KOPT-K1 (cell line): ENCODE measurements around the gene EP300.
A peak's percentile ranks its signal among the peaks of the same experiment; 100 is the strongest.
"Not testable (repeated sequence)": the region's sequence is repeated elsewhere in the genome, so short reads cannot be mapped to it uniquely, and the experiment has no call there.

ENCODE experiments used
- H3K27ac ChIP-seq: fragments of 200-600 bp; sonication (generic); 2 replicates; pipeline ENCODE4 v1.5.1; 2016; ENCODE audit warnings: antibody characterized with exemption, mild to moderate bottlenecking, low read depth, low read length; ENCODE audit not compliant: poor library complexity, severe bottlenecking
- H3K36me3 ChIP-seq: fragments of 200-600 bp; sonication (generic); 2 replicates; pipeline ENCODE4 v1.5.1; 2017; ENCODE audit warnings: antibody characterized with exemption, mild to moderate bottlenecking, low read length, moderate library complexity; ENCODE audit not compliant: insufficient read depth
- H3K9me3 ChIP-seq: fragments of 200-600 bp; sonication (generic); 2 replicates; pipeline ENCODE4 v1.5.1; 2017; ENCODE audit warnings: antibody characterized with exemption, low read length, mild to moderate bottlenecking; ENCODE audit not compliant: insufficient read depth, poor library complexity, severe bottlenecking

The EP300 gene

DNA sequence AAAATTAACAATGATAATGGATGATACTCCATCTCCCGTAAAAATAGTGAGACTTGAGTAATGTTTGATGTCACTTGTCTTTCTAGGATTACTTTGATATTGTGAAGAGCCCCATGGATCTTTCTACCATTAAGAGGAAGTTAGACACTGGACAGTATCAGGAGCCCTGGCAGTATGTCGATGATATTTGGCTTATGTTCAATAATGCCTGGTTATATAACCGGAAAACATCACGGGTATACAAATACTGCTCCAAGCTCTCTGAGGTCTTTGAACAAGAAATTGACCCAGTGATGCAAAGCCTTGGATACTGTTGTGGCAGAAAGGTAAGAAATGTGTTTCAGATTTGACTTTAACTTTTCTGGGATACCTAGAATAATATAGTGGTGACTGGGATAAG, 64.7 kb downstream of the EP300 start:
- Histone ChIP-seq H3K36me3 (peaks cover 100% of the 10 kb centered on the region), H3K27ac (no peak overlapping the region), H3K9me3 (no peaks in the 10 kb centered on the region)

GRCh38 chr22:41169157-41169556, 76.8 kb downstream of the EP300 start:
- Histone ChIP-seq H3K27ac (no peak overlapping the region), H3K36me3 (peaks cover 98% of the 10 kb centered on the region), H3K9me3 (no peaks in the 10 kb centered on the region)

- H3K27ac ChIP-seq = no peak overlapping the region
- H3K9me3 ChIP-seq = no peaks in the 10 kb centered on the region
- H3K36me3 ChIP-seq = peaks cover 99% of the 10 kb centered on the region
Observed at GRCh38 chr22:41171996-41172395, 79.6 kb downstream of the EP300 start.

DNA sequence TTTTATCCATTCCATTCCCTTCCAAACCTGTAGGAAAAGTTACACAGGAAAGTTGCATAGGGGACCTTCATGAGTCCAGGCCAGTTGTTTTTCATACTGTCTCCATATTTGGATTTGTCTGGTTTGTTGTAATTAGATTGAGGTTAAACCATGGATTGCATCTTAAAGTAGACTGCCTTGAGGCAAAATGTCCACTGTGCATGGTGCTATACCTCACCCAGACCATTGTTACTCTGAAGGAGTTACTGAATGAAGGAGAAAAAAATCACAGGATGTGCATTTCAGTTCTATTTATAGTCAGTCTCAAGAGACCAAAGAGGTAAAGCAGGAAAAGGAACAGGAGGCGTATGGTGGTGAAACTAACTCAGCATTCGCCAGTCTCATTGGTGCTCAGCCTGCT, 83.2 kb downstream of the EP300 start:
- Histone ChIP-seq H3K36me3 (peaks cover 98% of the 10 kb centered on the region), H3K27ac (no peak overlapping the region), H3K9me3 (no peaks in the 10 kb centered on the region)

DNA sequence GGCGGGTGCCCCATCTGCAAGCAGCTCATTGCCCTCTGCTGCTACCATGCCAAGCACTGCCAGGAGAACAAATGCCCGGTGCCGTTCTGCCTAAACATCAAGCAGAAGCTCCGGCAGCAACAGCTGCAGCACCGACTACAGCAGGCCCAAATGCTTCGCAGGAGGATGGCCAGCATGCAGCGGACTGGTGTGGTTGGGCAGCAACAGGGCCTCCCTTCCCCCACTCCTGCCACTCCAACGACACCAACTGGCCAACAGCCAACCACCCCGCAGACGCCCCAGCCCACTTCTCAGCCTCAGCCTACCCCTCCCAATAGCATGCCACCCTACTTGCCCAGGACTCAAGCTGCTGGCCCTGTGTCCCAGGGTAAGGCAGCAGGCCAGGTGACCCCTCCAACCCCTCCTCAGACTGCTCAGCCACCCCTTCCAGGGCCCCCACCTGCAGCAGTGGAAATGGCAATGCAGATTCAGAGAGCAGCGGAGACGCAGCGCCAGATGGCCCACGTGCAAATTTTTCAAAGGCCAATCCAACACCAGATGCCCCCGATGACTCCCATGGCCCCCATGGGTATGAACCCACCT, 84.7 kb downstream of the EP300 start:
- Histone ChIP-seq H3K27ac (no peak overlapping the region), H3K9me3 (no peaks in the 10 kb centered on the region), H3K36me3 (peaks cover 92% of the 10 kb centered on the region)

DNA sequence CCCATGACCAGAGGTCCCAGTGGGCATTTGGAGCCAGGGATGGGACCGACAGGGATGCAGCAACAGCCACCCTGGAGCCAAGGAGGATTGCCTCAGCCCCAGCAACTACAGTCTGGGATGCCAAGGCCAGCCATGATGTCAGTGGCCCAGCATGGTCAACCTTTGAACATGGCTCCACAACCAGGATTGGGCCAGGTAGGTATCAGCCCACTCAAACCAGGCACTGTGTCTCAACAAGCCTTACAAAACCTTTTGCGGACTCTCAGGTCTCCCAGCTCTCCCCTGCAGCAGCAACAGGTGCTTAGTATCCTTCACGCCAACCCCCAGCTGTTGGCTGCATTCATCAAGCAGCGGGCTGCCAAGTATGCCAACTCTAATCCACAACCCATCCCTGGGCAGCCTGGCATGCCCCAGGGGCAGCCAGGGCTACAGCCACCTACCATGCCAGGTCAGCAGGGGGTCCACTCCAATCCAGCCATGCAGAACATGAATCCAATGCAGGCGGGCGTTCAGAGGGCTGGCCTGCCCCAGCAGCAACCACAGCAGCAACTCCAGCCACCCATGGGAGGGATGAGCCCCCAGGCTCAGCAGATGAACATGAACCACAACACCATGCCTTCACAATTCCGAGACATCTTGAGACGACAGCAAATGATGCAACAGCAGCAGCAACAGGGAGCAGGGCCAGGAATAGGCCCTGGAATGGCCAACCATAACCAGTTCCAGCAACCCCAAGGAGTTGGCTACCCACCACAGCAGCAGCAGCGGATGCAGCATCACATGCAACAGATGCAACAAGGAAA, 85.4 kb downstream of the EP300 start:
- Histone ChIP-seq H3K36me3 (peaks cover 85% of the 10 kb centered on the region), H3K9me3 (no peaks in the 10 kb centered on the region), H3K27ac (no peak overlapping the region)

DNA sequence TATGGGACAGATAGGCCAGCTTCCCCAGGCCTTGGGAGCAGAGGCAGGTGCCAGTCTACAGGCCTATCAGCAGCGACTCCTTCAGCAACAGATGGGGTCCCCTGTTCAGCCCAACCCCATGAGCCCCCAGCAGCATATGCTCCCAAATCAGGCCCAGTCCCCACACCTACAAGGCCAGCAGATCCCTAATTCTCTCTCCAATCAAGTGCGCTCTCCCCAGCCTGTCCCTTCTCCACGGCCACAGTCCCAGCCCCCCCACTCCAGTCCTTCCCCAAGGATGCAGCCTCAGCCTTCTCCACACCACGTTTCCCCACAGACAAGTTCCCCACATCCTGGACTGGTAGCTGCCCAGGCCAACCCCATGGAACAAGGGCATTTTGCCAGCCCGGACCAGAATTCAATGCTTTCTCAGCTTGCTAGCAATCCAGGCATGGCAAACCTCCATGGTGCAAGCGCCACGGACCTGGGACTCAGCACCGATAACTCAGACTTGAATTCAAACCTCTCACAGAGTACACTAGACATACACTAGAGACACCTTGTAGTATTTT, 86.1 kb downstream of the EP300 start:
- H3K9me3 ChIP-seq = no peaks in the 10 kb centered on the region
- no peak overlapping the region for H3K27ac ChIP-seq
- H3K36me3 ChIP-seq = peaks cover 79% of the 10 kb centered on the region

- H3K27ac ChIP-seq, H3K9me3 ChIP-seq: not testable (repeated sequence)
- peaks cover 60% of the 10 kb centered on the region for H3K36me3 ChIP-seq
Observed at GRCh38 chr22:41180362-41180761, 88.0 kb downstream of the EP300 start.

DNA sequence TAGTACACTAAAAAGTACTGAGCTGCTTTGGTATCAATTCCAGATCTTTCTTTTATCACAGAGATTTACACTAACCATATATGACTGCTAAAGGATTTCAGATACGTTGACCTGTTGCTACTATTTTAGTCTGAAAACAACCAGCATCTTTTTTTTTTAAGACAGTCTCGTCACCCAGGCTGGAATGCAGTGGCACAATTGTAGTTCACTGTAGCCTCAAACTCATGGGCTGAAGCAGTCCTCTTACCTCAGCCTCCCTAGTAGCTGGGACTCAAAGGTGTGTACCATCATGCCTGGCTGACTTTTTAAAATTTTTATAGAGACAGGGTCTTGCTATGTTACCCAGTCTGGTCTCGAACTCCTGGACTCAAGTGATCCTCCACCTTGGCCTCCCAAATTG, 88.5 kb downstream of the EP300 start:
- Histone ChIP-seq H3K36me3 (peaks cover 54% of the 10 kb centered on the region), H3K9me3 (no peaks in the 10 kb centered on the region), H3K27ac (no peak overlapping the region)

DNA sequence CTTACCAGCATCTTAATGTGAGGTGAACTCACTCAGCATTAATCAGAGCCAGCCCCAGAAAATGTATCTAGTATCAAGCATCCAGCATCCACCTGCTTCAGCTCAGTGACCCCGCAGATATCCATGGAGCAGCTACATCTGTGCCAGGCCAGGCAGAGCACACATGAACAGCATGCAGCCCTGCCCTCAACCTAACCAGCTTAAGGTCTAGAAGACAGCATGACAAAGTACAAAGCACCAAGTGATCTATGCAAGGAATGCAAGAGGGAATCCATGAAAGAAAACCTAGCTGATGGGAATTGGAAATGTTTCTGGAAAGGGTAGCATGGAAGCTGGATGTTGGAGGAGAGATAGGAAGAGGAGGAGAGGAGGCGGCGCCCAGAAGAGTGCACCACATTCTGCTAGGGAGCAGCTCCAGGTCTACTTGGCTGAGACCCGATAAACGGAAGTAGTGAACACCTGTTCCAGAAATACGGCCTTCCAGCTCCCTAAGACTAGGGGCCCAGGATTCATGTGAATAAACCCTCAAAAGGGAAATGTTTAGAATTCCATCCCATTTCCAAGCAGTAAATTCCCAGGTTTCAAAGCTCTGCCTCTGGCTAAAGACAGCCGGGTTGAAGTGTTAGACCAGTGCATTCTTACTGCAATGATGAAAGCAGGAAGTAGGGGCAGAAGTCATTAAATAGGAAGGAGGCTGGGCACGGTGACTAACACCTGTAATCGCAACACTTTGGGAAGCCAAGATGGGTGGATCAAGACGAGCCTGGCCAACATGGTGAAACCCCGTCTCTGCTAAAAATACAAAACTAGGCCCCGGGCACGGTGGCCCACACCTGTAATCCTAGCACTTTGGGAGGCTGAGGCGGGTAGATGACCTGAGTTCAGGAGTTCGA, 89.2 kb downstream of the EP300 start:
- H3K36me3 ChIP-seq = peaks cover 48% of the 10 kb centered on the region
- H3K9me3 ChIP-seq = no peaks in the 10 kb centered on the region
- no peak overlapping the region for H3K27ac ChIP-seq

- Histone ChIP-seq H3K9me3 (no peaks in the 10 kb centered on the region), H3K27ac (no peak overlapping the region), H3K36me3 (peaks cover 19% of the 10 kb centered on the region)
Observed at GRCh38 chr22:41184679-41185078, 92.3 kb downstream of the EP300 start.

DNA sequence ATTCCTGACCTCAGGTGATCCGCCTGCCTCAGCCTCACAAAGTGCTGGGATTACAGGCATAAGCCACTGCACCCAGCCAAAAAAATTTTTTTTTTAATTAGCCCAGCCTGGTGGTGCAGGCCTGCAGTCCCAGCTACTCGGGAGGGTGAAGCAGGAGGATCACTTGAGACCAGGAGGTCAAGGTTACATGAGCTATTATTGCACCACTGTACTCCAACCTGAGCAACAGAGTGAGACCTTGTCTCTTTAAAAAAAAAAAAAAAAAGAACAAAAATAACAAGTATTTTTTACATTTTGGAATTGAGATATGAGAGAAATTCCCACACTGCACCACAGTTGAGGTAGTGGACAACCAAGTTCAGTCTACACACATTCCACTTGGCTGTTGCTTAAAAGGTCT, 99.1 kb downstream of the EP300 start:
- no peak overlapping the region for H3K27ac ChIP-seq
- no peaks in the 10 kb centered on the region for H3K9me3 ChIP-seq
- no peaks in the 10 kb centered on the region for H3K36me3 ChIP-seq

GRCh38 chr22:41193829-41194228, 101.4 kb downstream of the EP300 start:
- no peaks in the 10 kb centered on the region for H3K9me3 ChIP-seq
- H3K27ac ChIP-seq = no peak overlapping the region
- H3K36me3 ChIP-seq = no peaks in the 10 kb centered on the region

DNA sequence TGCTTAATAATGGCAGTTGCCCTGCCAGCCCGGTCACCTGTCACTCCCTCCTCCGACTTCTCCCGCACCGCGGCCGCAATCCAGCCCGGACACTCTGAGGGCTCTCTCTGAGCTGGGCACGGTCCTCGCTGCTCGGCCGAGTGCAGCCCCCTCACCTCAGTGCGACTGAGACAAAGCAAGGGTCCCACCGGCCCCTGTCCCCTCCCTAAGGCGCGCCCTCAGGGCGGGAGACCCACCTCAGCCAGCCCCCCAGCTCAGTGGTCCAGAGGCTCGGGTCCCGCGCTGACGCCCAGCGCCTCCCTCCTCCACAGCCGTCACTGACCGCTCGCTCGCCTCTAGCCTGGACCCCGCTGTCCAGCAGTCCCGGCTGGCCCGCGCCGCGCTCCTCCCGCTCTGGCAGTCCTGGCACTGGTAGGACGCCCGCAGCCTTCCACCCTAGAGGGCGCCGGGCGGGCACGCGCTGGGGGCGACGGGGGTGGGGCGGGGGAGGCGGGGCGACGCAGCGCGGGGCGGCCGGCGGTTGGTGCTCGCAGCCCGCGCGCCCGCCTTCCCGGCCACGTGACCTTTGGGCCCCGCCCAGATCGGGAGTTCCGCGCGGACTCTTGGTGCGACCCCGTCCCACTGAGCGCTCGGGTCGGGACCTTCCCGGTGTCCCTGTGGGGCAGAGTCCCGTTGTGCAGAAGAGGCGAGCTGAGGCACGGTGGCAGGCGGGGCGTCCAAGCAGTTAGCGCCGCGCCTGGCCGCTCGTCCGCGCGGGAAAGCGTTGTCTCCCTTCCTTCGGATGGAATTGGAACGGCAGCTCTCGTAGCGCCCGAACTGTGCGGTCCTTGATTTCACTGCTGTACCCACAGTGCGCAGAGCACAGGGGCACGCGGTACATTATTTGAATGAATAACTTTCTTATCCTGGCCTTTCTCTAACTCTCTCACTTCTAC, 104.9 kb downstream of the EP300 start:
- Histone ChIP-seq H3K27ac (peak overlapping the region; percentile 47), H3K9me3 (no peaks in the 10 kb centered on the region), H3K36me3 (no peaks in the 10 kb centered on the region)
